Effector memory CD4-positive, alpha-beta T cell (primary cell): ENCODE measurements around the gene PPP1R3F.

Experiments used
- DNase-seq, 3 donors: peaks; one replicate each; pipeline ENCODE4 v3.0.0-alpha.2; 2020
- H3K27ac ChIP-seq: 2 replicates; pipeline ENCODE4 v1.7.0; 2013; ENCODE audit warnings: mild to moderate bottlenecking, low read length, moderate library complexity; ENCODE audit not compliant: insufficient read depth, poor library complexity, severe bottlenecking
- H3K27me3 ChIP-seq: replicated peaks from 2 replicates; pipeline ENCODE4 v1.7.0; 2013; ENCODE audit warnings: mild to moderate bottlenecking, low read length; ENCODE audit not compliant: insufficient read depth, control insufficient read depth, poor library complexity, severe bottlenecking
- H3K36me3 ChIP-seq: 2 replicates; pipeline ENCODE4 v1.7.0; 2013; ENCODE audit warnings: mild to moderate bottlenecking, low read length, moderate library complexity; ENCODE audit not compliant: control insufficient read depth, insufficient read depth
- H3K4me1 ChIP-seq: 2 replicates; pipeline ENCODE4 v1.7.0; 2013; ENCODE audit warnings: low read length, mild to moderate bottlenecking; ENCODE audit not compliant: control insufficient read depth, insufficient read depth, poor library complexity, severe bottlenecking
- H3K4me3 ChIP-seq: 2 replicates; pipeline ENCODE4 v1.7.0; 2013; ENCODE audit warnings: low read length, low read depth, mild to moderate bottlenecking; ENCODE audit not compliant: insufficient read depth, poor library complexity, severe bottlenecking
- H3K9me3 ChIP-seq: 2 replicates; pipeline ENCODE4 v1.7.0; 2013; ENCODE audit warnings: mild to moderate bottlenecking, low read length, moderate library complexity; ENCODE audit not compliant: control insufficient read depth

Gene PPP1R3F

GRCh38 chrX:49257846-49258748 is 11.5 kb upstream of the PPP1R3F start:
- DNase-seq = no peak
- H3K4me1 ChIP-seq = peaks cover 22% of the 10 kb centered on the region
- H3K27ac ChIP-seq = peak overlapping the region; percentile 14
- H3K9me3 ChIP-seq = no peaks in the 10 kb centered on the region
- H3K4me3 ChIP-seq = no peak overlapping the region
- H3K27me3 ChIP-seq = no peaks in the 10 kb centered on the region
- H3K36me3 ChIP-seq = no peaks in the 10 kb centered on the region

- DNase-seq = no peak
- H3K27me3 ChIP-seq = no peaks in the 10 kb centered on the region
- H3K4me3 ChIP-seq = no peak overlapping the region
- H3K9me3 ChIP-seq = no peaks in the 10 kb centered on the region
- no peaks in the 10 kb centered on the region for H3K36me3 ChIP-seq
- peaks cover 22% of the 10 kb centered on the region for H3K4me1 ChIP-seq
- H3K27ac ChIP-seq = no peak overlapping the region
Observed at GRCh38 chrX:49258749-49259124, 10.9 kb upstream of the PPP1R3F start.

GRCh38 chrX:49260221-49260985 is 9.2 kb upstream of the PPP1R3F start:
- H3K36me3 ChIP-seq = no peaks in the 10 kb centered on the region
- no peaks in the 10 kb centered on the region for H3K9me3 ChIP-seq
- no peak overlapping the region for H3K27ac ChIP-seq
- no peak for DNase-seq
- H3K4me1 ChIP-seq = peaks cover 22% of the 10 kb centered on the region
- no peaks in the 10 kb centered on the region for H3K27me3 ChIP-seq
- H3K4me3 ChIP-seq = no peak overlapping the region

GRCh38 chrX:49262603-49263002 is 7.0 kb upstream of the PPP1R3F start:
- DNase-seq = no peak
- Histone ChIP-seq H3K4me1 (peaks cover 13% of the 10 kb centered on the region), H3K9me3 (no peaks in the 10 kb centered on the region)

GRCh38 chrX:49263631-49264030 is 6.0 kb upstream of the PPP1R3F start:
- Histone ChIP-seq H3K27me3 (no peaks in the 10 kb centered on the region), H3K4me1 (peaks cover 5% of the 10 kb centered on the region), H3K27ac (no peak overlapping the region), H3K9me3 (no peaks in the 10 kb centered on the region), H3K4me3 (no peak overlapping the region), H3K36me3 (no peaks in the 10 kb centered on the region)
- DNase-seq = no peak

More at GRCh38 chrX:49262603-49263002, 7.0 kb upstream of the PPP1R3F start:
- no peak overlapping the region for H3K4me3 ChIP-seq
- no peak overlapping the region for H3K27ac ChIP-seq
- H3K27me3 ChIP-seq = no peaks in the 10 kb centered on the region
- H3K36me3 ChIP-seq = no peaks in the 10 kb centered on the region

GRCh38 chrX:49264460-49264859 is 5.1 kb upstream of the PPP1R3F start, which contains the start of gene FOXP3:
Gene FOXP3 (minus strand): TSS chrX:49264710. CDS start chrX:49258505, 6,205 bp downstream.
- DNase-seq = no peak
- H3K4me1 ChIP-seq = peaks cover 3% of the 10 kb centered on the region

GRCh38 chrX:49266523-49267445 is 2.8 kb upstream of the PPP1R3F start:
- no peaks in the 10 kb centered on the region for H3K36me3 ChIP-seq
- no peak for DNase-seq
- H3K9me3 ChIP-seq = no peaks in the 10 kb centered on the region
- no peaks in the 10 kb centered on the region for H3K27me3 ChIP-seq
- no peak overlapping the region for H3K27ac ChIP-seq
- H3K4me3 ChIP-seq = no peak overlapping the region
- peaks cover 10% of the 10 kb centered on the region for H3K4me1 ChIP-seq

More at GRCh38 chrX:49264460-49264859, 5.1 kb upstream of the PPP1R3F start, which contains the start of gene FOXP3:
- Histone ChIP-seq H3K4me3 (no peak within 1 kb of the TSS), H3K27me3 (no peaks in the 10 kb centered on the region), H3K36me3 (no peaks in the 10 kb centered on the region), H3K27ac (peak within 1 kb of the TSS; percentile 45), H3K9me3 (no peaks in the 10 kb centered on the region)

- H3K36me3 ChIP-seq = no peaks in the 10 kb centered on the region
- no peak for DNase-seq
- H3K4me3 ChIP-seq = peak overlapping the region; percentile 20
- H3K27ac ChIP-seq = peak overlapping the region; percentile 67
- H3K4me1 ChIP-seq = peaks cover 19% of the 10 kb centered on the region
- H3K27me3 ChIP-seq = no peaks in the 10 kb centered on the region
- H3K9me3 ChIP-seq = no peaks in the 10 kb centered on the region
Observed at GRCh38 chrX:49268702-49269009, 937 bp upstream of the PPP1R3F start.

GRCh38 chrX:49269010-49269766 is 405 bp upstream of the PPP1R3F start:
- Histone ChIP-seq H3K4me1 (peaks cover 24% of the 10 kb centered on the region), H3K36me3 (no peaks in the 10 kb centered on the region), H3K27ac (peak overlapping the region; percentile 97), H3K4me3 (peak overlapping the region; percentile 63), H3K9me3 (no peaks in the 10 kb centered on the region), H3K27me3 (no peaks in the 10 kb centered on the region)
- DNase-seq = peak; percentile 91 to 92 (median 92)
